ENCODE results near the gene MYOT. TPM values are rescaled to one million over a fixed set of nuclear protein-coding genes. Genes with fewer than 3 reads are reported as not detected.
"Not testable (repeated sequence)": the region's sequence is repeated elsewhere in the genome, so short reads cannot be mapped to it uniquely, and the experiment has no call there.

MYOT gene
- total RNA-seq, 2 experiments from 2014 or later, result not detected

DNA sequence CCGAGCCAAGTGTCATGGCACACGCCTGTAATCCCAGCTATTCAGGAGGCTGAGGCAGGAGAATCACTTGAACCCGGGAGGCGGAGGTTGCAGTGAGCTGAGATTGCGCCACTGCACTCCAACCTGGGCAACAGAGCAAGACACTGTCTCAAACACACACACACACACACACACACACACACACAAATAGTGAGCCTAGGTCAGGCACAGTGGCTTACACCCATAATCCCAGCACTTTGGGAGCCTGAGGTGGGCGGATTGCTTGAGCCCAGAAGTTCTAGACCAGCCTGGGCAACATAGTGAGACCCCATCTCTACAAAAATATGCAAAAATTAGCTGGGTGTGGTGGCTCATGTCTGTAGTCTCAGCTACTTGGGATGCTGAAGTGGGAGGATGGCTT is 4.0 kb upstream of the MYOT start:
- DNase-seq; H3K27ac Mint-ChIP-seq; H3K9me3 Mint-ChIP-seq; H3K36me3 Mint-ChIP-seq; POLR2A ChIA-PET; H3K4me1 Mint-ChIP-seq; H3K4me3 Mint-ChIP-seq; H3K27me3 Mint-ChIP-seq; ATAC-seq (ENCODE audit: low read depth): not testable (repeated sequence)

DNA sequence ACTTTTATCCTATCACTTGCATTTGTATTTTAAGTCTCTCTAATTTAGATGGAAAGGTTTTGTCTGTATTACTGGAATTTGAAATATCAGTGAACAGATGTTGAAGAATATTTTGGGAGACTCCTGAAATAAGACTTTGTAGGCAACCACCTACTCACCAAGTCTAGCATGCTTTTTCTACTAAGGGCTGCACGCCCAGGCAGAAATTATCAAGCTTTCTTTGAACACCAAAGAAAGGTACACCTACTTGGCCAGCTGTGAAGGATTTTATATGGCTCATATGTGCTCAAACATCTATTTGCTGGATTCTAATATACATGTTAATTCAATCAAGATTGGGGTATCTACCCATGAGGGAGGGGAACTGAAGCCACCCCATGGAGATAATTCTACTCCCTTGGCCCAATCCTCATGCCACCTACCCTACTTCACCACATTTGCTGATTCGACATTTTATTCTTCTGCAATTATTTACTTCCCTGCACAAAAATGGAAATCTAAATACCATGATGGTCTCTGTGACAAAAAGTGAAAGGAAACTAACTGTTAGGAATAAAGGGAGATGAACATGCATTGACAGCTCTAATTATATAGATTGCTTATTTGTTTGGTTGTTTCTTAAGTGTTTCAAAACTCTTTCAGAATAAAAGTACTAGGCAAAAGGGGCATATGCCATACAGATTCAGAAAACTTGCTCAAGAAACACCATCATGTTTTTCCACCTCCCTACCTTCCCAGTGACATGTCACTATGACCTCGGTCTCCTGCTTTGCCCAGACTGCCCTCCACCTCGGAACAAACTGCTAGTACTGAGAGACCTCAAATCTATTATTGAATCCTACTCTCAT is 895 bp upstream of the MYOT start:
- peaks cover 3% of the 10 kb centered on the region for H3K27me3 Mint-ChIP-seq
- ATAC-seq (ENCODE audit: low read depth) (no peak), DNase-seq (no peak)
- no peaks in the 10 kb centered on the region for H3K36me3 Mint-ChIP-seq
- POLR2A ChIA-PET, result interaction anchor here (0.6 kb wide), 1 partner anchor 172 kb away, joined by 3 read pairs; no protein-coding TSS in a partner anchor
- H3K4me3 Mint-ChIP-seq, result no peak overlapping the region
- H3K27ac Mint-ChIP-seq, result no peak overlapping the region
- H3K4me1 Mint-ChIP-seq, result peaks cover 6% of the 10 kb centered on the region
- H3K9me3 Mint-ChIP-seq, result no peaks in the 10 kb centered on the region

DNA sequence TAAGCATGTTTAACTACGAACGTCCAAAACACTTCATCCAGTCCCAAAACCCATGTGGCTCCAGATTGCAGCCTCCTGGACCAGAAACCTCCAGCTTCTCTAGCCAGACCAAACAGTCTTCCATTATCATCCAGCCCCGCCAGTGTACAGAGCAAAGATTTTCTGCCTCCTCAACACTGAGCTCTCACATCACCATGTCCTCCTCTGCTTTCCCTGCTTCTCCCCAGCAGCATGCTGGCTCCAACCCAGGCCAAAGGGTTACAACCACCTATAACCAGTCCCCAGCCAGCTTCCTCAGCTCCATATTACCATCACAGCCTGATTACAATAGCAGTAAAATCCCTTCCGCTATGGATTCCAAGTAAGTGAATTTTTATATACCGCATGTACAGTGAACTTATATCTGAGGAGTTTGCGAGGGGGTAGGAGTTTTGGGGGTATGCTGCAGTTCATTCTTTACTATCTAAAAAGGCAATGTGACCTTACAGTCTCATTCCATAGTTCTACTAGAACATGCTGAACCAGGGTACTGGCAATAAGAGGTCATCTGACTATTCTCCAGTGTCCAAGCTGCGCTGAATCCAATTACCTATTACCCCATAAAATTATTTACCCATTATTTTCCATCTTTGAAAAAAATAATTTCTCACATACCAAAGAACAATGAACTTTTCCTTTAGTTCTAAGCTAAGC is 3.1 kb downstream of the MYOT start:
- POLR2A ChIA-PET, result interaction anchor here (1.2 kb wide), 1 partner anchor 18 kb away, joined by 9 read pairs; the partner anchor contains the start of gene PKD2L2
- no peak for DNase-seq
- Mint-ChIP-seq H3K4me1 (peaks cover 4% of the 10 kb centered on the region), H3K36me3 (no peaks in the 10 kb centered on the region), H3K27ac (no peak overlapping the region), H3K4me3 (no peak overlapping the region), H3K9me3 (no peaks in the 10 kb centered on the region), H3K27me3 (peaks cover 10% of the 10 kb centered on the region)
- no peak for ATAC-seq (ENCODE audit: low read depth)

DNA sequence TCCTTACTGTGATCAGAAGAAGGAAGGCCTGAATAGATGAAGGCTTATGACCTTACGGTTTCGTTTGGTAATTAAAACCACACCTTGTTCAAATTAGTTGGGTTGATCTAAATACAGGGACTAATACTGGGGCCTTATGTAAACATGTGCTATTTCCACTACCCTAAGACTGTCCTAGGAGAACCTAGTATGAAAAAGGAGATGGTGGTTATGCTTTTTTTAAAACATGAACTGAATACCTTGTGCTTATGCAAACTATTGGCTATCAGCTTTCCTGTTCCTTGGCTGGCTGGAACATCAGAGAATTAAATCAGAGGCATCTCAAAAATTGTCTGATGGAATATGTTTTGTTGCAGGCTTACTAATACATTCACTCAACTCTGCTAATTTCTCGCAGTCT is 3.9 kb downstream of the MYOT start:
- POLR2A ChIA-PET, result no interaction called here
- Mint-ChIP-seq H3K9me3 (no peaks in the 10 kb centered on the region), H3K27me3 (peaks cover 10% of the 10 kb centered on the region), H3K4me3 (no peak overlapping the region), H3K4me1 (peaks cover 4% of the 10 kb centered on the region), H3K36me3 (no peaks in the 10 kb centered on the region), H3K27ac (no peak overlapping the region)
- DNase-seq (no peak), ATAC-seq (ENCODE audit: low read depth) (no peak)

DNA sequence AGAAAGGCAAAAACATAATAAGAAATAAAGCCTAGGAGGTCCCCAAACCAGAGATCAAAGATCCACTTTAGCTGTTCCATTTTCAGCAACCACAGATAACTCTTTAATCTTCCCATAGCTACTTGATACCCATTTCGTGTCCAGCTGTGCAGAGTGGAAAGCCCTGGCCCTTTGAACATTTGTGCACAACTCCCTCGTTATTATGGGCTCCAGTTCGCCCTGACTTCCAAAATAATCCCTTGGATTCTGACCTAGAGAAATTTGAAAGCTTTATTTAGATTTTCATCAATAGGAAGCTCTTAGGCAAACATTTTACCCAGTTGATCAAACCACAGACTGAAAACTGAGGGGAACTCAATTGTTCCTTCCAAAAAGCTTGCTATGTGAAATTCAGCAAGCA is 4.8 kb downstream of the MYOT start:
- Mint-ChIP-seq H3K36me3 (no peaks in the 10 kb centered on the region), H3K27me3 (peaks cover 10% of the 10 kb centered on the region), H3K4me3 (no peak overlapping the region), H3K4me1 (peaks cover 4% of the 10 kb centered on the region), H3K27ac (no peak overlapping the region), H3K9me3 (no peaks in the 10 kb centered on the region)
- POLR2A ChIA-PET, result no interaction called here
- DNase-seq (no peak), ATAC-seq (ENCODE audit: low read depth) (no peak)

DNA sequence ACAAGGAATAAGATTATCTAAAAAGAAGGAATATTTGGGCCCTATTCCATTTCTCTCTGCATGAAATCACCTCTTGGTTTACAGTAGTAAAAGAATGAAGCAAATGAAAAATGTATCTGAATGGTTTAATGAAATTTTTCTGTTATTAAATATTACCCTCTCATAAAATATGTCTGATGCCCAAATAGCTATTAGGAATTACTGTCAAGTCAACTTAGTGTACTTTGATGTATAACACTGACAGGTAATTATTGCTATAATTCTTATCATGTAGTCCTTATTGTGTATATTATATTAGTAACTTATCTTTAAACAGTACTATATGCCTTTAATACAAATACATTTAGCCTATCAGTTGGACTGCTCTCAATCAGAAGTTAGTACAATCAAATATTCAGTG is 8.4 kb downstream of the MYOT start:
- no peak overlapping the region for H3K4me3 Mint-ChIP-seq
- POLR2A ChIA-PET, result no interaction called here
- H3K4me1 Mint-ChIP-seq, result peaks cover 2% of the 10 kb centered on the region
- H3K27ac Mint-ChIP-seq, result no peak overlapping the region
- no peaks in the 10 kb centered on the region for H3K9me3 Mint-ChIP-seq
- ATAC-seq (ENCODE audit: low read depth) (no peak), DNase-seq (no peak)
- no peaks in the 10 kb centered on the region for H3K36me3 Mint-ChIP-seq
- H3K27me3 Mint-ChIP-seq, result peaks cover 6% of the 10 kb centered on the region

DNA sequence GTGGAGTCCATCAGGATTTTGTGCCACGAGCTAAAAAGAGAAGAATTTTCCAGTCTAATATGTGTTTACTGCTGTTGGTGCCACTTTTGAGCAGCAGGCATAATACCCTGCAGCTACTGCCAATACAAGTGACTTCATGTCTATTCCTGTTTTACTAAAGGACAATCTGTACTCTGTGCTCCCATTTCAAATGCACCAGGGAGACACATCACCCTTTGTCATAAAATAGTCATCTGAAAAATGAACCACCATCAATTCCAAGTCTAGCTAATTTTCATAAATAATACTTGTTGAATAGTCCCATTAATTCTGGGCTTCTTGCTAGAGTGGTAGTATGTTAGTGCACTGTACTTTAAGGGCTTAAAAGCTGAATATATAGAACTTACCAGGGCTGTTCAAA is 12.7 kb downstream of the MYOT start:
- no peak overlapping the region for H3K4me3 Mint-ChIP-seq
- POLR2A ChIA-PET, result interaction anchor here (0.6 to 1.8 kb wide), 2 partner anchors 9 to 553 kb away, joined by 3 to 7 read pairs; partner anchors contain the start of gene PKD2L2

DNA sequence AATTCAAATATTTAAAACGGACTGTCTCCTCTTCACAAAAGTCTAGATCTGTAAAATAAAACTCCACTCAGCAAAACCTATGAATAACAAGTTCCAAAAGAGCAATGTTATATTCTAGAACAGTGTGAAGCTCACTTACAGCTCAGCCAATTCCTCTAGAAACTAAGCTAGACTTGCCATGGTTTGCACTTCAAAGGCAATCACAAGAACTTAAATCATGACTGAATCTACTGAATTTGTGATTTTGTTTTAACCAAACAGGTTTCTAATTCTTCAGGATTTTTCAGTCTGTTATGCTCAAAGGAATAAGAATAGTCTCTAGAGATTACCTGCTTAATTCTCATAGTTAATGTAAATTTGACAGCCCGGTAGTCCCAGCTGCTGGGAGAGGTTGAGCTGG is 20.2 kb downstream of the MYOT start:
- H3K36me3 Mint-ChIP-seq, result no peaks in the 10 kb centered on the region
- H3K27me3 Mint-ChIP-seq, result peaks cover 3% of the 10 kb centered on the region
- H3K9me3 Mint-ChIP-seq, result no peaks in the 10 kb centered on the region
- POLR2A ChIA-PET, result interaction anchor here (2.0 kb wide), 1 partner anchor 133 kb away, joined by 8 read pairs; the partner anchor contains the start of gene HNRNPA0
- DNase-seq (no peak), ATAC-seq (ENCODE audit: low read depth) (no peak)
- H3K4me3 Mint-ChIP-seq, result peak overlapping the region; percentile 82
- no peak overlapping the region for H3K27ac Mint-ChIP-seq
- peaks cover 14% of the 10 kb centered on the region for H3K4me1 Mint-ChIP-seq

More for the DNA sequence above, 12.7 kb downstream of the MYOT start:
- Mint-ChIP-seq H3K4me1 (no peaks in the 10 kb centered on the region), H3K27ac (no peak overlapping the region), H3K27me3 (no peaks in the 10 kb centered on the region), H3K9me3 (no peaks in the 10 kb centered on the region), H3K36me3 (peaks cover 2% of the 10 kb centered on the region)
- ATAC-seq (ENCODE audit: low read depth) (no peak), DNase-seq (no peak)

DNA sequence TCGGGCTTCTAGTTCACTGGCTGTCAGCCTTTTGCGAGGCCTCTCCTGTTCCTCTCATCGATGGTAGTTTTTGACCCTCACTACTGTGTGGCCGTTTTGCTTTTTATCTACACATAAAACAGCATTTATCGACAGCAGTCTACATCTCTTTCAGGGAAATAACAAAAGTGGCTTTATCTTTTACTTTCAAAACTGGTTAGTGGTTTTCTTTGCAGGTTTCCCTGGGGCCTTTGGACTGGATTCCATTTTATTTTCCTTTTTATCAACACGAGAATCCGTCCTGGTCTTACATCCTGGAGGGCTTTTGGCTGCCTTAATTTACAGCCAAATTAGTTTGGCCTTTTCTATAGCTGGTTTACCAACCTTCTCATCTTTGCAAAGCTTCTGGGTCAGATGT is 20.8 kb downstream of the MYOT start:
- no peak for DNase-seq
- H3K27me3 Mint-ChIP-seq, result peaks cover 3% of the 10 kb centered on the region
- H3K27ac Mint-ChIP-seq, result peak overlapping the region; percentile 89
- POLR2A ChIA-PET, result interaction anchor here (1.2 to 2.0 kb wide), 4 partner anchors 9 to 135 kb away, joined by 3 to 11 read pairs (median 8); partner anchors contain the start of gene HNRNPA0
- peak overlapping the region; percentile 82 for H3K4me3 Mint-ChIP-seq
- peaks cover 16% of the 10 kb centered on the region for H3K4me1 Mint-ChIP-seq
- H3K36me3 Mint-ChIP-seq, result no peaks in the 10 kb centered on the region
- H3K9me3 Mint-ChIP-seq, result no peaks in the 10 kb centered on the region
- no peak for ATAC-seq (ENCODE audit: low read depth)

DNA sequence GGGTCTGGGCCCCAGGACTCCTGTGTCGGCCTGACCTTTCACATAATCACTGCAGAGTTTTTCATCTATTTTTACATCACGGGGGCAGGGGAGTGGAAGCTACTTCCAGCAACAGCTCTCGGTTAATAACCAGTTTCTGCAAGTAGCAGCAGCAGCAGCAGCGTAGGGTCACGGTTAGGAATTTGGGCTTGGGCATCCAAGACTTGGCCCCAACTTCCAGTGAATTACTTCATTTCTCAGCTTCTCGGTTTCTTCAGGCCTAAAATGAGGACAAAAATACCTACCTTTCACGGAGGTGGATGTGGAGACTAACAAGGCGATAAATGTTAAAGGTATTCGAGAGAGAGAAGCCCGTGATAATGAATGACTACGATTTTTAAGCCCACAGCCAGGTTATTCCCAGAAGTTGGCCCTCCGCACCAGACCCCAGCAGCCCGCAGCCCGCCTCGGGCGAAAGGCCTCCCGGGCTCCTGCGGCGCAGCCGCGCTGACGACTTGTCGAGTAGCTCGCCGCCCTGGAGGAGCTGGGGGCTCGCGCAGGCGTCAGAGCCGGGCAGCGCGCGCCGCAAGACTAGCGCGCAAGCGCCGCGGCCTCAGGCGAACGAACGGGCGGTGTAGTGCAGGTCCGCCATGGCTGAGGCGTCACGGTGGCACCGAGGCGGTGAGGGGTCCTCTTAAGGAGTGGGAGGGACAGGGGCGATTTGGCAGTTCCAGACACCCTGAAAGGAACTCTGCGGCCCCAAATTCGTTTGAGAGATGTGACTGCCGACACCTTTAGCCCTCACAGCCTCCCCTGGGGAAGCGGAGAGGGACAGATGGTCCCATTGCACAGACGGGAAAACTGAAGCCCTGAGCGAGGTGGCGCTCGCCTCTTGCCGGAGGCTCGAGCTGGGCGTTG is 21.5 kb downstream of the MYOT start, which contains the start of gene PKD2L2:
PKD2L2 (plus strand) TSS at position 595 of the 897 bp plus-strand sequence; CDS start at position 630, 35 bp downstream.
- POLR2A ChIA-PET, result interaction anchor here (0.8 to 2.0 kb wide), 8 partner anchors 9 to 141 kb away, joined by 3 to 11 read pairs (median 7); partner anchors contain the start of gene HNRNPA0
- ATAC-seq (ENCODE audit: low read depth), result peak; percentile 99

DNA sequence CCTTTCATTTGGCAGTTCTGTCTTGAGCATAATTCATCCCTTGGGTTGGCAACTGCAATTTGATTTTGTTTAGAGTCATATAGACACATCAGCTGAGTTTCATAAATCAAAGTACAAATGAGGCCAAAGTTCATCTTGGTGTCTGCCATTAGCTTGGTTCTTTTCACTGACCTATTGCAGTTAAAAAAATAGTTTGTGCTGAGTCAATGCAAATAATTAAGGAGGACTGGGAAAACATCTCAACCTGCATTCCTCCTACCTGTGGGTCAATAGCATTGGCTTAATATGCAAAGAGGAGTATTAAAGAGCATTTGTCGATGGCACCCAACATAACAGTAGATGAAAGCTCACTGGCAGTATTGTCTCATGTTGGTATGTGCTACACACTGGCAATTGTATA is 23.2 kb downstream of the MYOT start:
- peaks cover 16% of the 10 kb centered on the region for H3K4me1 Mint-ChIP-seq
- no peak for ATAC-seq (ENCODE audit: low read depth)
- no peak overlapping the region for H3K27ac Mint-ChIP-seq
- DNase-seq, result no peak
- no peaks in the 10 kb centered on the region for H3K36me3 Mint-ChIP-seq
- POLR2A ChIA-PET, result interaction anchor here (1.1 kb wide), 1 partner anchor 136 kb away, joined by 4 read pairs; the partner anchor contains the start of gene HNRNPA0
- H3K9me3 Mint-ChIP-seq, result no peaks in the 10 kb centered on the region
- H3K4me3 Mint-ChIP-seq, result no peak overlapping the region
- peaks cover 3% of the 10 kb centered on the region for H3K27me3 Mint-ChIP-seq

More for the DNA sequence above, 21.5 kb downstream of the MYOT start, which contains the start of gene PKD2L2:
- Mint-ChIP-seq H3K9me3 (no peaks in the 10 kb centered on the region), H3K4me3 (peak within 1 kb of the TSS; percentile 82), H3K27ac (peak within 1 kb of the TSS; percentile 89), H3K27me3 (peaks cover 3% of the 10 kb centered on the region), H3K36me3 (no peaks in the 10 kb centered on the region), H3K4me1 (peaks cover 16% of the 10 kb centered on the region)
- peak; percentile 87 for DNase-seq

DNA sequence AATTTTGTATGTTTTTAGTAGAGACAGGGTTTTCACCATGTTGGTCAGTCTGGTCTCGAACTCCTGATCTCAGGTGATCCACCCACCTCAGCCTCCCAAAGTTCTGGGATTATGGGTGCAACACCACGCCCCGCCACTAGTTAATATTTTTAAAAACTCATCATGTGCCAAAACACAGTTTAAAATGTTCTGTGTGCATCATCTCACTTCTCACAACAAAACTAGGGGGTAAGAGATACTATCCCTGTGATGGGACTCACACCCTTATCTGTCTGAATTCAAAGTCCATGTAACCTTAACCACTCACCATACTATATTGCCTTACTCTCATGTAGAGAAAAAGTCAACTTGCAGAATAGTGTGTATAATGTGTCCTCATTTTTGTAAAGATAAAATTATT is 24.2 kb downstream of the MYOT start:
- no peak for DNase-seq
- POLR2A ChIA-PET, result no interaction called here
- no peak overlapping the region for H3K27ac Mint-ChIP-seq

DNA sequence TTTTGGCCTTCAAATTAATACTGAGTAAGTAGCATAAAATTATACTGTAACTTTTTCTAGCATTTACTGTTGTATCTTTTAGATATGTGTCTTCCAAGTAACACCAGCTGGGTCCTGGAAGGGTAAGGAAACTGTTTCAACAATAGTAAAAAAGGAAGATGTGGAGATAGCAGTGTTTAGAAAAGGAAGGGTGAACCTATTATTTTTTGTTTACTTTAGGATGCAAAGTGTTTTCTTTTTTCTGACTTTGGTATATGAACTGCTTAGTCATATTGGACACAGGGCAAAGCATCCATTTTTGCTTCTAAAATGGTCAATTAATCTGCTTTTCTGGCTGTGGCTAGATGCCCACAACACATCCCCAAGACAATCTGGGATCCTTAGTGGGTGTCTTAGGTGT is 26.9 kb downstream of the MYOT start:
- no peak overlapping the region for H3K27ac Mint-ChIP-seq
- DNase-seq (no peak), ATAC-seq (ENCODE audit: low read depth) (no peak)
- H3K4me3 Mint-ChIP-seq, result no peak overlapping the region
- POLR2A ChIA-PET, result no interaction called here
- H3K27me3 Mint-ChIP-seq, result peaks cover 2% of the 10 kb centered on the region
- H3K4me1 Mint-ChIP-seq, result peaks cover 6% of the 10 kb centered on the region
- no peaks in the 10 kb centered on the region for H3K9me3 Mint-ChIP-seq
- H3K36me3 Mint-ChIP-seq, result no peaks in the 10 kb centered on the region

More for the DNA sequence above, 24.2 kb downstream of the MYOT start:
- H3K36me3 Mint-ChIP-seq, result no peaks in the 10 kb centered on the region
- H3K9me3 Mint-ChIP-seq, result no peaks in the 10 kb centered on the region
- no peaks in the 10 kb centered on the region for H3K27me3 Mint-ChIP-seq
- H3K4me1 Mint-ChIP-seq, result peaks cover 13% of the 10 kb centered on the region
- no peak for ATAC-seq (ENCODE audit: low read depth)
- no peak overlapping the region for H3K4me3 Mint-ChIP-seq
